ENCODE results near the gene PHACTR1.

DNA sequence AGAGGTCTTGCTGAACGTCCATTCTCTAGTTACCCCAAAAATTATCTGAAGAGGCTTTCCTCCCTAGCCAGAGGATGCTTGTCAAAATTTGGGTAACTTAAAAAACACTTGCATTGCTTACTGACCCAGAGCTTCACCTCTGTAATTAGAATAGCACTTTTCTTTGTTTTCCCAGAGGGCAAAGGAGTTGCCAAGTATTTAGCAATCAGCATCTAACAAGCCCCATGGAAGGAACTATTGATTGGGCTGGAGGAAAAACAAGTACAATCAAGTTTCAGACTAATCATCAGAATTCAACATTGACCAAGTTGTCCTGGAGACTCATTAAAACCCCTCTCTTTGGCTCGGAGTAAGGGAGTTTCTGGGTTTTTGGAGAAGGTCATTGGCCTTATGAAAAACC is 385.4 kb downstream of the PHACTR1 start:
- TF ChIP-seq, protein P1, sequence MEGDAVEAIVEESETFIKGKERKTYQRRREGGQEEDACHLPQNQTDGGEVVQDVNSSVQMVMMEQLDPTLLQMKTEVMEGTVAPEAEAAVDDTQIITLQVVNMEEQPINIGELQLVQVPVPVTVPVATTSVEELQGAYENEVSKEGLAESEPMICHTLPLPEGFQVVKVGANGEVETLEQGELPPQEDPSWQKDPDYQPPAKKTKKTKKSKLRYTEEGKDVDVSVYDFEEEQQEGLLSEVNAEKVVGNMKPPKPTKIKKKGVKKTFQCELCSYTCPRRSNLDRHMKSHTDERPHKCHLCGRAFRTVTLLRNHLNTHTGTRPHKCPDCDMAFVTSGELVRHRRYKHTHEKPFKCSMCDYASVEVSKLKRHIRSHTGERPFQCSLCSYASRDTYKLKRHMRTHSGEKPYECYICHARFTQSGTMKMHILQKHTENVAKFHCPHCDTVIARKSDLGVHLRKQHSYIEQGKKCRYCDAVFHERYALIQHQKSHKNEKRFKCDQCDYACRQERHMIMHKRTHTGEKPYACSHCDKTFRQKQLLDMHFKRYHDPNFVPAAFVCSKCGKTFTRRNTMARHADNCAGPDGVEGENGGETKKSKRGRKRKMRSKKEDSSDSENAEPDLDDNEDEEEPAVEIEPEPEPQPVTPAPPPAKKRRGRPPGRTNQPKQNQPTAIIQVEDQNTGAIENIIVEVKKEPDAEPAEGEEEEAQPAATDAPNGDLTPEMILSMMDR (IDR thresholded peaks at IDR 0.05): no peak
- no peak for TF ChIP-seq POLR2A (IDR thresholded peaks at IDR 0.05)

Data from testis (tissue), 2 donors.